H1 (cell line): ENCODE results near the gene CIDEA. TPM values are rescaled to one million over a fixed set of nuclear protein-coding genes. Genes with fewer than 3 reads are reported as not detected.

Experiments used
- CTCF ChIA-PET: fragments of 300-600 bp; sonication (Branson Sonifier 250); formaldehyde crosslinking; loops from one replicate; lab custom pipeline; 2021; ENCODE audit not compliant: partially characterized antibody; lab: Charles Lee
- POLR2A ChIA-PET: fragments of 300-600 bp; sonication (Branson Sonifier 250); formaldehyde crosslinking; loops from one replicate; lab custom pipeline; 2021; ENCODE audit warnings: inconsistent platforms; ENCODE audit not compliant: partially characterized antibody; lab: Charles Lee
- DNase-seq, 2 experiments: peaks; one replicate each; pipeline versions ENCODE4 v3.0.0 to v3.0.0-alpha.2; 2010 to 2022; ENCODE audit warnings: low spot score in 2 of 2, low read depth in 1 of 2, mixed read lengths in 1 of 2
- FAIRE-seq: peaks from 2 replicates; lab custom pipeline; 2011; peaks lifted over from hg19 to GRCh38; lab: Jason Lieb, UNC
- H2AFZ ChIP-seq: 2 replicates; pipeline ENCODE4 v1.8.1; 2012; ENCODE audit warnings: low read length, inconsistent platforms
- H2AK5ac ChIP-seq: 2 replicates; pipeline ENCODE4 v1.6.1; 2013; ENCODE audit warnings: low read depth, low read length
- H2BK120ac ChIP-seq: replicated peaks from 2 replicates; pipeline ENCODE3; 2013; ENCODE audit warnings: low read depth, low read length, inconsistent platforms
- H2BK12ac ChIP-seq: 2 replicates; pipeline ENCODE4 v1.6.1; 2013; ENCODE audit warnings: low read depth, low read length
- H2BK15ac ChIP-seq: 2 replicates; pipeline ENCODE4 v1.6.1; 2013; ENCODE audit warnings: low read length
- H2BK20ac ChIP-seq: 2 replicates; pipeline ENCODE4 v1.6.1; 2013; ENCODE audit warnings: low read length
- H2BK5ac ChIP-seq: 2 replicates; pipeline ENCODE4 v1.6.1; 2013; ENCODE audit warnings: low read depth, low read length
- H3K14ac ChIP-seq: 2 replicates; pipeline ENCODE4 v1.6.1; 2013; ENCODE audit warnings: inconsistent platforms; ENCODE audit not compliant: insufficient read length
- H3K18ac ChIP-seq: 2 replicates; pipeline ENCODE4 v1.6.1; 2013; ENCODE audit warnings: low read length; ENCODE audit errors: extremely low read depth
- H3K23ac ChIP-seq: 2 replicates; pipeline ENCODE4 v1.6.1; 2013; ENCODE audit warnings: inconsistent platforms; ENCODE audit not compliant: insufficient read length
- H3K23me2 ChIP-seq: 2 replicates; pipeline ENCODE4 v1.6.1; 2013; ENCODE audit warnings: low read depth, low read length
- H3K27ac ChIP-seq: 2 replicates; pipeline ENCODE4 v1.6.1; 2011; ENCODE audit warnings: low read depth, low read length, inconsistent platforms
- H3K27me3 ChIP-seq, 4 experiments: replicated peaks in 1 of 4; 1 replicate in 1 of 4; 2 replicates in 3 of 4; pipeline versions ENCODE4 v1.6.1 to v1.8.1; 2011 to 2013; ENCODE audit warnings: low read length in 3 of 4, mild to moderate bottlenecking in 3 of 4, inconsistent platforms in 2 of 4, mixed read lengths in 2 of 4, moderate library complexity in 1 of 4; ENCODE audit not compliant: control insufficient read depth in 3 of 4, insufficient read depth in 3 of 4; ENCODE audit errors: extremely low read depth in 1 of 4
- H3K36me3 ChIP-seq, 4 experiments: 2 replicates each; pipeline versions ENCODE4 v1.6.1 to v1.8.1; 2011 to 2013; ENCODE audit warnings: mild to moderate bottlenecking in 4 of 4, low read length in 3 of 4, moderate library complexity in 2 of 4, control low read depth in 1 of 4, inconsistent platforms in 1 of 4; ENCODE audit not compliant: insufficient read depth in 4 of 4, control insufficient read depth in 2 of 4
- H3K4ac ChIP-seq: replicated peaks from 2 replicates; pipeline ENCODE3; 2013; ENCODE audit warnings: low read length, low read depth, mixed read lengths, inconsistent platforms; ENCODE audit not compliant: insufficient read length
- H3K4me1 ChIP-seq, 4 experiments: replicated peaks in 1 of 4; 1 replicate in 1 of 4; 2 replicates in 3 of 4; pipeline versions ENCODE4 v1.6.1 to v1.8.1; 2011 to 2013; ENCODE audit warnings: low read length in 3 of 4, inconsistent platforms in 2 of 4, mixed read lengths in 1 of 4; ENCODE audit not compliant: insufficient read depth in 4 of 4, control insufficient read depth in 3 of 4
- H3K4me2 ChIP-seq, 2 experiments: 2 replicates each; pipeline versions ENCODE4 v1.6.1 to v1.8.1; 2011 to 2013; ENCODE audit warnings: low read depth in 2 of 2, low read length in 2 of 2, control low read depth in 1 of 2, inconsistent platforms in 1 of 2, mild to moderate bottlenecking in 1 of 2; ENCODE audit not compliant: insufficient read depth in 1 of 2
- H3K4me3 ChIP-seq, 4 experiments: fragments of 200-600, 300-600 bp in 1 of 4; sonication (generic), shearing (Covaris generic), sonication (Bioruptor Twin) in 1 of 4; 2 replicates each; pipeline versions ENCODE4 v1.5.1 to v1.8.1; 2011 to 2016; ENCODE audit warnings: low read length in 4 of 4, low read depth in 3 of 4, control low read depth in 2 of 4, inconsistent platforms in 2 of 4, mild to moderate bottlenecking in 2 of 4, mixed read lengths in 1 of 4, moderate library complexity in 1 of 4; ENCODE audit not compliant: insufficient read depth in 2 of 4; ENCODE audit errors: extremely low read depth in 1 of 4
- H3K56ac ChIP-seq: replicated peaks from 2 replicates; pipeline ENCODE3; 2013; ENCODE audit warnings: low read depth, mild to moderate bottlenecking, mixed read lengths, low read length, inconsistent platforms; ENCODE audit not compliant: insufficient read length
- H3K79me1 ChIP-seq: 2 replicates; pipeline ENCODE4 v1.6.1; 2013; ENCODE audit warnings: low read depth, low read length, control low read depth
- H3K79me2 ChIP-seq, 2 experiments: 2 replicates each; pipeline versions ENCODE4 v1.6.1 to v1.8.1; 2012 to 2013; ENCODE audit warnings: low read length in 2 of 2, mild to moderate bottlenecking in 2 of 2, inconsistent platforms in 1 of 2; ENCODE audit not compliant: insufficient read depth in 2 of 2, control insufficient read depth in 1 of 2
- H3K9ac ChIP-seq, 4 experiments: replicated peaks in 1 of 4; 1 replicate in 1 of 4; 2 replicates in 3 of 4; pipeline versions ENCODE4 v1.6.1 to v1.8.1; 2011 to 2013; ENCODE audit warnings: low read depth in 3 of 4, low read length in 3 of 4, control low read depth in 2 of 4, mild to moderate bottlenecking in 2 of 4, moderate library complexity in 2 of 4, inconsistent platforms in 1 of 4; ENCODE audit errors: extremely low read depth in 1 of 4
- H3K9me3 ChIP-seq, 2 experiments: 2 replicates each; pipeline versions ENCODE4 v1.6.1 to v1.8.1; 2012 to 2013; ENCODE audit warnings: mild to moderate bottlenecking in 2 of 2, moderate library complexity in 2 of 2, control low read depth in 1 of 2, inconsistent platforms in 1 of 2, low read depth in 1 of 2, low read length in 1 of 2, mixed read lengths in 1 of 2; ENCODE audit not compliant: insufficient read depth in 2 of 2
- H4K20me1 ChIP-seq, 2 experiments: replicated peaks in 1 of 2; 2 replicates each; pipeline versions ENCODE3 to v1.8.1; 2011 to 2013; ENCODE audit warnings: inconsistent platforms in 2 of 2, low read length in 2 of 2, mild to moderate bottlenecking in 1 of 2; ENCODE audit not compliant: insufficient read depth in 2 of 2, control insufficient read depth in 1 of 2
- H4K5ac ChIP-seq: 2 replicates; pipeline ENCODE4 v1.6.1; 2013; ENCODE audit warnings: low read length, low read depth, mixed read lengths, inconsistent platforms; ENCODE audit not compliant: insufficient read length
- H4K8ac ChIP-seq: 2 replicates; pipeline ENCODE4 v1.8.0; 2013; ENCODE audit warnings: mild to moderate bottlenecking, moderate library complexity, low read length, inconsistent platforms; ENCODE audit not compliant: insufficient read depth; ENCODE audit errors: extremely low read depth
- H4K91ac ChIP-seq: replicated peaks from 2 replicates; pipeline ENCODE3; 2013; ENCODE audit warnings: low read length, mixed read lengths, inconsistent platforms; ENCODE audit not compliant: insufficient read length
- BRCA1 ChIP-seq: IDR thresholded peaks from 2 replicates; pipeline ENCODE4 v1.6.1; 2012; ENCODE audit warnings: low read depth, low read length, improper control_type of control experiment
- SIN3A ChIP-seq, 2 experiments: IDR thresholded peaks in 1 of 2; conservative IDR thresholded peaks in 1 of 2; 2 replicates each; pipeline ENCODE4 v1.6.1; 2011 to 2012; ENCODE audit warnings: low read length in 2 of 2, improper control_type of control experiment in 1 of 2, low read depth in 1 of 2, mild to moderate bottlenecking in 1 of 2
- SIX5 ChIP-seq: IDR thresholded peaks from 2 replicates; pipeline ENCODE4 v1.6.1; 2011; ENCODE audit warnings: mild to moderate bottlenecking, low read depth, low read length
- WGBS, 2 experiments: shearing (Covaris generic) in 1 of 2; methylation state at CpG; one replicate each; pipeline versions ENCODE4 v1.1.6 to v1.1.7; 2013 to 2015; ENCODE audit warnings: low lambda C conversion rate in 2 of 2, mixed read lengths in 2 of 2, inconsistent platforms in 1 of 2, low coverage in 1 of 2, missing lambda C conversion rate in 1 of 2; ENCODE audit not compliant: insufficient replicate concordance in 2 of 2, insufficient coverage in 1 of 2, insufficient read length in 1 of 2; ENCODE audit errors: extremely low coverage in 1 of 2, missing lambda C conversion rate in 1 of 2; 5-methylcytosine and 5-hydroxymethylcytosine counted together
- polyA plus RNA-seq, 7 experiments: library from polyadenylated mRNA; depleted of rRNA in 3 of 7; stranded (reverse) in 5 of 7; unstranded in 2 of 7; fragments of >200 nt in 5 of 7; fragments of 200-250 nt in 2 of 7; gene quantifications; 1 replicate in 5 of 7; 2 replicates in 1 of 7; 4 replicates in 1 of 7; pipeline versions ENCODE4 v1.2.1 to v1.2.3, GENCODE V29; 2011 to 2013; ENCODE audit warnings: missing spikeins in 2 of 7, mixed read lengths in 2 of 7
- total RNA-seq: library from RNA; stranded (reverse); fragmentation: NEBNext Ultra II Directional; extraction: Animal tissue kit (Norgen Biotek cat#: 25700); gene quantifications from 2 replicates; pipeline ENCODE4 v1.2.1, GENCODE V29; 2021
- TF ChIP-seq, protein P1 (sequence below): IDR thresholded peaks from 2 replicates; pipeline ENCODE4 v1.6.1; 2011; ENCODE audit warnings: low read depth, mild to moderate bottlenecking, low read length; ENCODE audit not compliant: insufficient read depth

CIDEA gene
- total and polyA plus RNA-seq, 2 of the 8 experiments (the other 6 are each of a cell fraction or from before 2014, with no cell fraction given): not detected

DNA sequence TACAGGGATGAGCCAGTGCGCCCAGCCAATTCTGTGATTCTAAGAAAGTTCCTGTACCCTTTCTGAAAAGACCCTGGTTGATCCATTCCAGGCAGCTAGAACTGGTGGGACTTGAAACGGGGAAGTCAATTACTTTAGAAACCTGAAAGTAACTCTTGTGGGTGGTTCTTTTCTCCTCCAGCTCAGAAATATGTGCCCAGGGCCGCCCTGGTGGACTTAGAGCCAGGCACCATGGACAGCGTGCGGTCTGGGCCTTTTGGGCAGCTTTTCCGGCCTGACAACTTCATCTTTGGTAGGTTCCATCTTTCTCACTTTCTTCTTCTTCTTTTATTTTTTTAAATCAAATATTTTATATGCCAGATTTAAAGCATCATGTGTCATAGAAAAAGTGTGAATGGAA lies 56.6 kb downstream of the CIDEA start:
- Histone ChIP-seq H2BK12ac (no peak overlapping the region), H3K27me3 (peaks cover 0 to 22% (median 16%) of the 10 kb centered on the region in 4 experiments; a peak in 5 of 7 replicates), H3K23ac (no peak overlapping the region), H3K14ac (no peak overlapping the region), H4K8ac (no peak overlapping the region), H4K20me1 (no peaks in the 10 kb centered on the region), H3K79me1 (no peaks in the 10 kb centered on the region), H2AK5ac (no peak overlapping the region), H2AFZ (no peak overlapping the region), H3K36me3 (peaks cover 0 to 33% (median 6%) of the 10 kb centered on the region in 4 experiments; a peak in 4 of 8 replicates), H3K9me3 (no peaks in the 10 kb centered on the region), H2BK5ac (no peak overlapping the region), H3K9ac (no peak overlapping the region), H3K27ac (no peak overlapping the region), H3K56ac (no peak overlapping the region), H3K18ac (no peak overlapping the region), H4K5ac (no peak overlapping the region), H3K4me3 (no peak overlapping the region), H3K79me2 (peaks cover 0 to 6% of the 10 kb centered on the region in 2 experiments; a peak in 3 of 4 replicates), H3K4me1 (peaks cover 0 to 16% (median 12%) of the 10 kb centered on the region in 4 experiments; a peak in 6 of 7 replicates), H4K91ac (no peak overlapping the region), H2BK15ac (no peak overlapping the region), H3K4ac (no peak overlapping the region), H2BK20ac (no peak overlapping the region), H3K23me2 (peaks cover 11% of the 10 kb centered on the region), H2BK120ac (no peak overlapping the region), H3K4me2 (no peak overlapping the region)
- DNase-seq (no peak), FAIRE-seq (no peak)
- 92% methylated on average over 6 of the region's 6 CpGs; no CpG with 5 or more reads in 1 of the 2 experiments for WGBS, 2 experiments
- ChIA-PET POLR2A (interaction anchor here (0.7 to 6.1 kb wide), 5 partner anchors 14 to 459 kb away, joined by 3 to 49 read pairs (median 4); partner anchors contain the start of gene AFG3L2), CTCF (interaction anchor here (0.7 to 11.7 kb wide), 5 partner anchors 11 to 32 kb away, joined by 3 to 96 read pairs (median 5); no protein-coding TSS in a partner anchor)
- no peak for TF ChIP-seq SIX5
- no peak for TF ChIP-seq BRCA1
- TF ChIP-seq SIN3A (conservative IDR thresholded peaks at IDR 0.05 in 1 of 2, IDR thresholded peaks at IDR 0.05 in 1 of 2; ENCODE audit: low read depth in 1 of 2, low read length in 2 of 2): no peak
- TF ChIP-seq, protein P1, sequence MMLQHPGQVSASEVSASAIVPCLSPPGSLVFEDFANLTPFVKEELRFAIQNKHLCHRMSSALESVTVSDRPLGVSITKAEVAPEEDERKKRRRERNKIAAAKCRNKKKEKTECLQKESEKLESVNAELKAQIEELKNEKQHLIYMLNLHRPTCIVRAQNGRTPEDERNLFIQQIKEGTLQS: no peak
